ENCODE measurements around the gene GPANK1.

Gene GPANK1

GRCh38 chr6:31615748-31616147 lies 49.0 kb downstream of the GPANK1 start:
- TF ChIP-seq FOXP2 (optimal IDR thresholded peaks at IDR 0.05; ENCODE audit: borderline replicate concordance, extremely low read depth, extremely low read length, insufficient read depth) = no peak
- TF ChIP-seq SIN3A (IDR thresholded peaks at IDR 0.05; ENCODE audit: borderline replicate concordance, insufficient read depth, low read length) = no peak
- no peak for TF ChIP-seq POLR2AphosphoS5 (IDR thresholded peaks at IDR 0.05; ENCODE audit: low read depth, low read length)
- TF ChIP-seq REST (IDR thresholded peaks at IDR 0.05; ENCODE audit: insufficient read depth in 1 of 2, low read depth in 2 of 2, low read length in 2 of 2) = no peak
- no peak for TF ChIP-seq TAF1 (IDR thresholded peaks at IDR 0.05; ENCODE audit: borderline replicate concordance, insufficient read depth, low read length)

DNA sequence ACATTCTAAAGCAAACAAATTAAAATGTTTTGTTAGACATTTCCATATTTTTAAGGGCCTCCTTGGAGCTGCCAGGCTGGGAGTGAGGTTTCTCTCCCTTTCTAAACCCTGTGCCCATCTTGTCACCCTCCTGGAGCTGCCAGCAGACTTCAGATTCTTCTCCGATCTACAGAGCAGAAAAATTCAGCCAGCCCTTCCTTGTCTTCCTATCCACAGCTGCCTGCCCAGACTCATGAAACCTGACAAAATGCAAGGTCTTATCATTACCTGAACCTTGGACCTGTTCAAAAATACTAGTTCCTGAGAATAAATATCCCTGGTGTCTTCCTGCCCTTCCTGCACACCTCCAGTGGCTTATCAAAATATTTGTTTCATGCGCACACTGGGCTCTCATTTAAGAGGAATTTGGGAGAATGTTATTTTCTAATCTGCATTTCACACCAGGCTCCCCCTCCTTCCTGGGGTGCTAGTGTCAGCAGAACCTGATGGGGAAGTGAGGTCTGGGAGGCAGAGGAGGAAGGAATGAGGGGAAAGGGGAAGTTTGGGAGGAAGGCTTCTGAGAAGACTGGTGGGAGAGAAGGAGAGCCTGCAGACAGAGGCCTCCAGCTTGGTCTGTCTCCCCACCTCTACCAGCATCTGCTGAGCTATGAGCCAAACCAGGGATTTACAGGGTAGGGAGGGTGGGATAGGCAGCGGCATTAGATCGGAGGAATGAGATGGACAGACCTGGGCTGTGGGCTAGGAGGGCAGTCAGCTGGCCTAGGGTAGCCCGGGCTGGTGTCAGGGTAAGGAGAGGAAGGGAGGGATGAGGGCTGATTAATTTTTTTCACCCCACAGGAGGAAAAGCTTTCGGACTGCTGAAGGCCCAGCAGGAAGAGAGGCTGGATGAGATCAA lies 49.9 kb downstream of the GPANK1 start, which contains the start of gene AIF1:
TSS of gene AIF1 (plus strand) at position 551 of the 895 bp plus-strand sequence. CDS start at position 647, 96 bp downstream.
- no peak for TF ChIP-seq POLR2AphosphoS5 (IDR thresholded peaks at IDR 0.05; ENCODE audit: low read depth, low read length)
- no peak for TF ChIP-seq REST (IDR thresholded peaks at IDR 0.05; ENCODE audit: insufficient read depth in 1 of 2, low read depth in 2 of 2, low read length in 2 of 2)
- TF ChIP-seq SIN3A (IDR thresholded peaks at IDR 0.05; ENCODE audit: borderline replicate concordance, insufficient read depth, low read length) = no peak
- TF ChIP-seq TAF1 (IDR thresholded peaks at IDR 0.05; ENCODE audit: borderline replicate concordance, insufficient read depth, low read length) = no peak
- no peak for TF ChIP-seq FOXP2 (optimal IDR thresholded peaks at IDR 0.05; ENCODE audit: borderline replicate concordance, extremely low read depth, extremely low read length, insufficient read depth)

DNA sequence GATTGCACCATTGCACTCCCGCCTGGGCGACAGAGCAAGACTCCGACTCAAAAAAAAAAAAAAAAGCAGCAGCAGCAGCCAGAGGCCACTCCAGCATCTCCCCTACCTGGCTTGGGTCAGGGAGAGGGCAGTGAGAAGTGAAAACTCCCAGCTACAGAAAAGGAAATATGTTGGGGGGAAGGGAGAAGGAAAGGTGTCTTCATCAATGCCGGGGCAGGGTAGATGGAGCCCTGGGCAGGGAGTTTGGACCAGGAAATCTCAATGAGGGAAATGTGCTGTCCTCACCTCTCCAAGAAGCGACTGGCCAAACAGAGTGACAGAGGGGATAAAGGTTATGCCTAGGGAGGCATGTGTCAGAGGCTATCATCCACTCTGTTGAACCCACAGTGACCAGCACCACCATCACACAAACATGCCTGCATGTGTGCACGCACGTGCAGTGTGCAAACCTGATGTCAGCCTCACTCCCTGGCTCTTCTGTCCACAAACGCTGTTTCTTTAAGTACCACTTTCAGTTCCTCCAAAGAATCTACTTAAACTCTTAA lies 50.6 kb downstream of the GPANK1 start:
- TF ChIP-seq TAF1 (IDR thresholded peaks at IDR 0.05; ENCODE audit: borderline replicate concordance, insufficient read depth, low read length) (no peak), REST (IDR thresholded peaks at IDR 0.05; ENCODE audit: insufficient read depth in 1 of 2, low read depth in 2 of 2, low read length in 2 of 2) (no peak), POLR2AphosphoS5 (IDR thresholded peaks at IDR 0.05; ENCODE audit: low read depth, low read length) (no peak), FOXP2 (optimal IDR thresholded peaks at IDR 0.05; ENCODE audit: borderline replicate concordance, extremely low read depth, extremely low read length, insufficient read depth) (no peak), SIN3A (IDR thresholded peaks at IDR 0.05; ENCODE audit: borderline replicate concordance, insufficient read depth, low read length) (no peak)
